ENCODE results near the gene CDC26.

- TF ChIP-seq, protein P1, sequence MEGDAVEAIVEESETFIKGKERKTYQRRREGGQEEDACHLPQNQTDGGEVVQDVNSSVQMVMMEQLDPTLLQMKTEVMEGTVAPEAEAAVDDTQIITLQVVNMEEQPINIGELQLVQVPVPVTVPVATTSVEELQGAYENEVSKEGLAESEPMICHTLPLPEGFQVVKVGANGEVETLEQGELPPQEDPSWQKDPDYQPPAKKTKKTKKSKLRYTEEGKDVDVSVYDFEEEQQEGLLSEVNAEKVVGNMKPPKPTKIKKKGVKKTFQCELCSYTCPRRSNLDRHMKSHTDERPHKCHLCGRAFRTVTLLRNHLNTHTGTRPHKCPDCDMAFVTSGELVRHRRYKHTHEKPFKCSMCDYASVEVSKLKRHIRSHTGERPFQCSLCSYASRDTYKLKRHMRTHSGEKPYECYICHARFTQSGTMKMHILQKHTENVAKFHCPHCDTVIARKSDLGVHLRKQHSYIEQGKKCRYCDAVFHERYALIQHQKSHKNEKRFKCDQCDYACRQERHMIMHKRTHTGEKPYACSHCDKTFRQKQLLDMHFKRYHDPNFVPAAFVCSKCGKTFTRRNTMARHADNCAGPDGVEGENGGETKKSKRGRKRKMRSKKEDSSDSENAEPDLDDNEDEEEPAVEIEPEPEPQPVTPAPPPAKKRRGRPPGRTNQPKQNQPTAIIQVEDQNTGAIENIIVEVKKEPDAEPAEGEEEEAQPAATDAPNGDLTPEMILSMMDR (IDR thresholded peaks at IDR 0.05): no peak
- no peak for TF ChIP-seq POLR2A (IDR thresholded peaks at IDR 0.05)
These were observed 29.5 kb downstream of the CDC26 start for GRCh38 chr9:113245894-113246293.
